ACC112 (cell line): Measurements from ENCODE around the gene AGAP1.

ENCODE experiments used
- H2AFZ ChIP-seq: fragments of 200-600 bp; sonication (generic); one replicate; pipeline ENCODE4 v1.6.0; 2017; ENCODE audit warnings: antibody characterized with exemption, low read length; ENCODE audit not compliant: unreplicated experiment
- H3K27ac ChIP-seq: fragments of 200-600 bp; sonication (generic); 2 replicates; pipeline ENCODE4 v1.5.1; 2014; ENCODE audit warnings: low read depth, mild to moderate bottlenecking, antibody characterized with exemption, low read length, moderate library complexity
- H3K27me3 ChIP-seq: fragments of 200-600 bp; sonication (generic); 2 replicates; pipeline ENCODE4 v1.6.1; 2014; ENCODE audit warnings: mild to moderate bottlenecking, antibody characterized with exemption, low read length, moderate library complexity, mixed read lengths; ENCODE audit not compliant: insufficient read depth
- H3K36me3 ChIP-seq: fragments of 200-600 bp; sonication (generic); 2 replicates; pipeline ENCODE4 v1.6.1; 2016; ENCODE audit warnings: mild to moderate bottlenecking, antibody characterized with exemption, low read length, moderate library complexity, mixed read lengths; ENCODE audit not compliant: insufficient read depth
- H3K4me1 ChIP-seq: fragments of 200-600 bp; sonication (generic); one replicate; pipeline ENCODE4 v1.6.1; 2016; ENCODE audit warnings: low read length, mixed read lengths; ENCODE audit not compliant: insufficient read depth, unreplicated experiment, control insufficient read depth
- H3K4me3 ChIP-seq: fragments of 200-600 bp; sonication (generic); 2 replicates; pipeline ENCODE4 v1.5.1; 2014; ENCODE audit warnings: mild to moderate bottlenecking, low read depth, low read length
- H3K79me2 ChIP-seq: fragments of 200-600 bp; sonication (generic); one replicate; pipeline ENCODE4 v1.6.0; 2016; ENCODE audit warnings: low read length; ENCODE audit not compliant: control insufficient read depth, unreplicated experiment, insufficient read depth

Gene AGAP1

DNA sequence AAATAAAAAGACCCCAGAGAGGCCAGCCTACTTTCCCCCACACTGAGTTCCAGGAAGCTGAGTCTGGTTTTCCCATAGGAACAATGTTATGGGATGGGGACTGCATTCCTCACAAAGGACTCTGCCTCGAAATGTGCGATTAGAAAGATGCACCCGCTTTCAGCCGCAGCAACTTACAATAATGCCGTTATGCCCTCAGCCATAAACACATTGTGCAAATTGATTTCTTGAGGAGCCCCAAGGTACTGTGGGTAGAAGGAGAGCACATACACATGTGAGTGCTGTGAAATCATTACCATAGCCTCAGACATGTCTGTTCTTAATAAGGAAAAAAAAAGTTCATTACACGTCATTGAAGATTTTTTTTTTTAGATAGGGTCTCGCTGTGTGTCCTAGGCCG lies 64.7 kb downstream of the AGAP1 start:
- no peaks in the 10 kb centered on the region for H3K27me3 ChIP-seq
- no peak overlapping the region for H3K27ac ChIP-seq
- H3K36me3 ChIP-seq = no peaks in the 10 kb centered on the region
- no peak overlapping the region for H3K4me3 ChIP-seq
- no peak overlapping the region for H2AFZ ChIP-seq
- peaks cover 65% of the 10 kb centered on the region for H3K79me2 ChIP-seq
- no peaks in the 10 kb centered on the region for H3K4me1 ChIP-seq

DNA sequence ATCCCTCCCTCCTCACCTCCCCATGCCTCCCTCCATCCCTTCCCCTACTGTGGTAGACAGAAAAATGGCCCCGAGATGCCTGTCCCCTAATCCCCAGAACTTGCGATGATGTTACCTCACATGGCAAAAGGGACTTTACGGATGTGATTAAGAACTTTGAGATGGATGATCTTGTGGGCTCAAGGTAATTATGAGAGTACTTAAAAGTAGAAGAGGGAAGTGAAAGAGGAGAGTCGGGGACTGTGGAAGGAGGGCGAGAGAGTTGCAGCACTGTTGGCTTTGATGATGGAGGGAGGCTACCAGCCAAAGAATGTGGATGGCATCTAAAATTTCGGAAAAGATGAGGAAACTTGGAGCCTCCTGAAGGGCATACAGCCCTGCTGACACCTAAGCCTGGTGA lies 66.5 kb downstream of the AGAP1 start:
- no peaks in the 10 kb centered on the region for H3K36me3 ChIP-seq
- no peak overlapping the region for H3K27ac ChIP-seq
- no peaks in the 10 kb centered on the region for H3K4me1 ChIP-seq
- no peak overlapping the region for H3K4me3 ChIP-seq
- H3K27me3 ChIP-seq = no peaks in the 10 kb centered on the region
- H2AFZ ChIP-seq = no peak overlapping the region
- H3K79me2 ChIP-seq = peaks cover 71% of the 10 kb centered on the region

DNA sequence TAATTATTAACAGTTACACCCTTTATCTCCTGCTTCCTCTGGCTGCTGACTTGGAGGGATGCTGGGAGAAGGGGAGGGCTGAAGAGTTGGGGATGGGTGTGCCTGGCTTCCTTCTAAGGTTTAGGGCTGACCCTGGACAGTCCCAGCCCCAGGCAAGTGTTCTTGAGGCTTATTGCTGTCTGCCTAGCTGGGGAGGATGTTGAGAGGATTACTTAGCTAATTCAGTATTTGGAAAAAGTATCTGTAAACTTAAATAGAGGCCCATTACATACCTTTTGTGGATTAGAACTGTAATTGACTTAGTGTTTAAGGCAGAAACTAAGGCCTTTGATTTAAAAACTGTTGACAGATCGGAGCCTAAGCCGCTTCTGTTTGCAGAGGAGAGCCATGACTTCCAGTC lies 67.6 kb downstream of the AGAP1 start:
- no peaks in the 10 kb centered on the region for H3K4me1 ChIP-seq
- H3K4me3 ChIP-seq = no peak overlapping the region
- no peaks in the 10 kb centered on the region for H3K36me3 ChIP-seq
- peaks cover 61% of the 10 kb centered on the region for H3K79me2 ChIP-seq
- H3K27ac ChIP-seq = no peak overlapping the region
- no peak overlapping the region for H2AFZ ChIP-seq
- H3K27me3 ChIP-seq = no peaks in the 10 kb centered on the region

- Histone ChIP-seq H3K4me1 (no peaks in the 10 kb centered on the region), H3K79me2 (peaks cover 55% of the 10 kb centered on the region), H2AFZ (no peak overlapping the region), H3K27ac (no peak overlapping the region), H3K4me3 (no peak overlapping the region), H3K27me3 (no peaks in the 10 kb centered on the region), H3K36me3 (no peaks in the 10 kb centered on the region)
Measured at GRCh38 chr2:235562065-235562747, 68.4 kb downstream of the AGAP1 start.

- Histone ChIP-seq H3K27me3 (no peaks in the 10 kb centered on the region), H3K36me3 (no peaks in the 10 kb centered on the region; the same call in 1 of the 2 replicates), H3K4me3 (no peak overlapping the region), H3K27ac (no peak overlapping the region), H2AFZ (no peak overlapping the region), H3K4me1 (no peaks in the 10 kb centered on the region), H3K79me2 (peaks cover 45% of the 10 kb centered on the region)
Measured at GRCh38 chr2:235563056-235563910, 69.4 kb downstream of the AGAP1 start.

GRCh38 chr2:235564066-235564465 lies 70.2 kb downstream of the AGAP1 start:
- Histone ChIP-seq H3K79me2 (peaks cover 39% of the 10 kb centered on the region), H3K4me3 (no peak overlapping the region), H3K36me3 (no peaks in the 10 kb centered on the region; the same call in 1 of the 2 replicates), H3K27ac (no peak overlapping the region), H3K4me1 (no peaks in the 10 kb centered on the region), H2AFZ (no peak overlapping the region), H3K27me3 (no peaks in the 10 kb centered on the region)

DNA sequence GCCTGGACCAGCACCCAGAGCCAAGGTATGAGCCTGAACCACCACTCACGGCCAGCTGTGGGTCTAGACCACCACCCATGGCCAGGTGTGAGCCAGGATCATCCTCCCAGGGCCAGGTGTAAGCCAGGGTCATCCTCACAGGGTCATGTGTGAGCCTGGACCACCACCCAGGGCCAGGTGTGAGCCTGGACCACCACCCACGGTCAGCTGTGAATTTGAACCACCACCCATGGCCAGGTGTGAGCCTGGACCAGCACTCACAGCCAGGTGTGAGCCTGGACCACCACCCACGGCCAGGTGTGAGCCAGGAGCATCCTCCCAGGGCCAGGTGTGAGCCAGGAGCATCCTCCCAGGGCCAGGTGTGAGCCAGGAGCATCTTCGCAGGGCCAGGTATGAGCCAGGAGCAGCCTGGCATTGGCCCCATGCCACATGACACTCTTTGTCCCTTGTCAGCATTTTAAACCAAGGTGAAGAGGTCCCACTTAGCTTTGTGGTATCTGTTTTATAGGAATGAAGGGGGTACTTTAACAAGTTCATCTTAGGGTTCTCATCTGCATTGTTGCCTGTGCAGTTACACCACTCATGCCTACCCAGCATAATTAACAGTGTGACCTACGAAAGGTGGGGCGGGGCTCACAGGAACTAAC lies 71.2 kb downstream of the AGAP1 start:
- no peak overlapping the region for H3K27ac ChIP-seq
- H2AFZ ChIP-seq = no peak overlapping the region
- no peaks in the 10 kb centered on the region for H3K27me3 ChIP-seq
- peaks cover 2% of the 10 kb centered on the region for H3K4me1 ChIP-seq
- no peak overlapping the region for H3K4me3 ChIP-seq
- peaks cover 35% of the 10 kb centered on the region for H3K79me2 ChIP-seq
- no peaks in the 10 kb centered on the region; the same call in 1 of the 2 replicates for H3K36me3 ChIP-seq

GRCh38 chr2:235566415-235566814 lies 72.6 kb downstream of the AGAP1 start:
- Histone ChIP-seq H3K4me3 (no peak overlapping the region), H3K4me1 (peaks cover 5% of the 10 kb centered on the region), H3K36me3 (no peaks in the 10 kb centered on the region; the same call in 1 of the 2 replicates), H2AFZ (no peak overlapping the region), H3K27ac (no peak overlapping the region), H3K79me2 (peaks cover 37% of the 10 kb centered on the region), H3K27me3 (no peaks in the 10 kb centered on the region)

GRCh38 chr2:235566931-235567495 lies 73.2 kb downstream of the AGAP1 start:
- Histone ChIP-seq H3K4me1 (peaks cover 5% of the 10 kb centered on the region), H3K27me3 (no peaks in the 10 kb centered on the region), H3K27ac (no peak overlapping the region), H2AFZ (no peak overlapping the region), H3K79me2 (peaks cover 41% of the 10 kb centered on the region), H3K4me3 (no peak overlapping the region), H3K36me3 (no peaks in the 10 kb centered on the region; the same call in 1 of the 2 replicates)

DNA sequence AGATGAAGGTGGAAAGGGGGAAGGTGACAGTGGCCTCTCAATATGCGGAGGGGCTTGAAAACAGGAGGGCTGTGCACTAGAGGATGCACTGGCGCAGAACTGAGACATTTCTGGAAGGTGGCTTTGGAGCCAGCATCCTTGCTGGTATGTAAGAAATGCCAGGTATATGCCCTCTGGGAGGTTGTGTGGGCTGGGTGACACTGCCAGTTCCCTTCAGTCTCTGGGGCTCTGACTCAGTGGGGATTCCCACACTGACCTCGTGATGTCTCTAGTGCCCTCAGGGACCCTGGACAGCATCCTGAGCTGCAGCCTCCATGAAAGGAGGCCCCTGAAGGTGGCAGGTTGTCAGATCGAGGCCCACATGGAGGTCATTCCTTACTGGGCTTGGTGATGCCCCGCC lies 74.0 kb downstream of the AGAP1 start:
- Histone ChIP-seq H3K27ac (no peak overlapping the region), H3K4me3 (no peak overlapping the region), H3K36me3 (no peaks in the 10 kb centered on the region; the same call in 1 of the 2 replicates), H3K4me1 (peaks cover 5% of the 10 kb centered on the region), H2AFZ (no peak overlapping the region), H3K79me2 (peaks cover 36% of the 10 kb centered on the region), H3K27me3 (no peaks in the 10 kb centered on the region)
